Ovary (tissue), 9 donors: ENCODE measurements around the gene SLC39A11. TPM values are rescaled to one million over a fixed set of nuclear protein-coding genes. Genes with fewer than 3 reads are reported as not detected.

ENCODE experiments used
- DNase-seq, 5 donors: peaks; one replicate each; pipeline ENCODE4 v3.0.0-alpha.2; 2019 to 2020
- H3K27ac ChIP-seq, 2 donors: fragments of 200-600 bp; one replicate each; pipeline versions ENCODE4 v1.5.1 to v1.8.0; 2019 to 2022
- H3K27me3 ChIP-seq: fragments of 200-600 bp; one replicate; pipeline ENCODE4 v1.8.0; 2022
- H3K36me3 ChIP-seq: fragments of 200-600 bp; sonication (generic); one replicate; pipeline ENCODE4 v1.5.1; 2019
- H3K4me1 ChIP-seq: one replicate; pipeline ENCODE4 v1.8.1; 2013; ENCODE audit warnings: mild to moderate bottlenecking, moderate library complexity; ENCODE audit not compliant: insufficient read depth
- H3K4me3 ChIP-seq: fragments of 200-600 bp; sonication (generic); one replicate; pipeline ENCODE4 v1.5.1; 2017
- H3K9me3 ChIP-seq, 2 donors: fragments of 200-600 bp in 1 of 2; sonication (generic) in 1 of 2; one replicate each; pipeline versions ENCODE4 v1.5.1 to v1.8.1; 2013 to 2019; ENCODE audit warnings: mild to moderate bottlenecking in 1 of 2, moderate library complexity in 1 of 2
- CTCF ChIP-seq, 3 donors: fragments of 450-650 bp in 2 of 3; fragments of 200-600 bp in 1 of 3; IDR thresholded peaks; one replicate each; pipeline versions ENCODE4 v1.5.1 to v1.8.0; 2016 to 2022; ENCODE audit warnings: antibody characterized with exemption in 3 of 3, mild to moderate bottlenecking in 1 of 3
- EP300 ChIP-seq: sonication (generic); formaldehyde crosslinking; IDR thresholded peaks from one replicate; pipeline ENCODE4 v1.6.1; 2017; ENCODE audit warnings: antibody characterized with exemption
- POLR2A ChIP-seq: fragments of 450-650 bp; IDR thresholded peaks from one replicate; pipeline ENCODE4 v1.6.1; 2017; ENCODE audit warnings: antibody characterized with exemption, mild to moderate bottlenecking, moderate library complexity
- WGBS, 3 donors: extraction: QIAGEN DNeasy Blood & Tissue Kit in 1 of 3; methylation state at CpG; one replicate each; pipeline versions ENCODE4 v1.1.5 to v1.1.7; 2013 to 2017; 5-methylcytosine and 5-hydroxymethylcytosine counted together
- intact Hi-C, 4 donors: fragments of 100-400 bp; cut with DNase I; formaldehyde crosslinking; loops; one replicate each; pipeline versions ENCODE4 v1.11.0 to v1.15.1; 2022 to 2023
- polyA plus RNA-seq, 2 donors: library from polyadenylated mRNA; stranded (reverse); fragments of 200-250 nt in 1 of 2; fragments of 350-450 nt in 1 of 2; fragmentation: Illumina TruSeq in 1 of 2; extraction: RNeasy Lipid Tissue Mini Kit (QIAGEN cat#74804) in 1 of 2; gene quantifications; one replicate each; pipeline ENCODE4 v1.2.3, GENCODE V29; 2013 to 2014
- total RNA-seq, 7 donors: library from RNA; depleted of rRNA in 2 of 7; stranded (reverse); fragments of >200 nt in 2 of 7; fragmentation: NEBNext Ultra II Directional in 3 of 7; extraction: Animal tissue kit (Norgen Biotek cat#: 25700) in 3 of 7; gene quantifications; one replicate each; pipeline versions ENCODE4 v1.1.0 to v1.2.4, GENCODE V29; 2016 to 2023
- donor health status: DM: no; HTN: no; CAD: no; lungs with moderate emphysema.
- donor health status: DM: no; HTN: no; CAD: no.
- donor health status: Bipolar disorder and iron deficiency.
- donor health status: DM: yes; HTN: yes; CAD: no.
- donor health status: DM: no; HTN: no; CAD: no.
- donor health status: DM: yes; HTN: yes; CAD: no.

The SLC39A11 gene
- total and polyA plus RNA-seq, 9 donors = 4.0 to 21.2 (median 10.1) TPM

GRCh38 chr17:72614476-72614870 is 478.0 kb downstream of the SLC39A11 start:
- Histone ChIP-seq H3K27me3 (no peaks in the 10 kb centered on the region), H3K9me3 (no peaks in the 10 kb centered on the region), H3K4me3 (no peak overlapping the region), H3K4me1 (no peaks in the 10 kb centered on the region), H3K27ac (no peak overlapping the region), H3K36me3 (no peaks in the 10 kb centered on the region)
- DNase-seq = no peak
- WGBS, 3 donors = 62 to 70% (median 67%) methylated on average over 4 of the region's 4 CpGs
- TF ChIP-seq EP300 = no peak
- no peak for TF ChIP-seq POLR2A
- no peak for TF ChIP-seq CTCF (IDR thresholded peaks at IDR 0.05)
- intact Hi-C loops = no loop called here

- Histone ChIP-seq H3K4me1 (no peaks in the 10 kb centered on the region), H3K27me3 (no peaks in the 10 kb centered on the region), H3K9me3 (no peaks in the 10 kb centered on the region), H3K27ac (no peak overlapping the region), H3K4me3 (no peak overlapping the region), H3K36me3 (no peaks in the 10 kb centered on the region)
- intact Hi-C loops = no loop called here
- DNase-seq = no peak
- TF ChIP-seq EP300 = no peak
- TF ChIP-seq CTCF (IDR thresholded peaks at IDR 0.05) = no peak
- no peak for TF ChIP-seq POLR2A
- 74 to 81% (median 79%) methylated on average over 3 of the region's 3 CpGs for WGBS, 3 donors
These were observed 478.6 kb downstream of the SLC39A11 start for GRCh38 chr17:72613806-72614292.

GRCh38 chr17:72613396-72613795 is 479.1 kb downstream of the SLC39A11 start:
- H3K27ac ChIP-seq = no peak overlapping the region
- no peaks in the 10 kb centered on the region for H3K27me3 ChIP-seq

GRCh38 chr17:72611172-72611571 is 481.3 kb downstream of the SLC39A11 start:
- no peaks in the 10 kb centered on the region for H3K9me3 ChIP-seq
- H3K27ac ChIP-seq = no peak overlapping the region
- intact Hi-C loops = no loop called here
- H3K27me3 ChIP-seq = no peaks in the 10 kb centered on the region
- H3K36me3 ChIP-seq = no peaks in the 10 kb centered on the region
- no peak for DNase-seq
- H3K4me3 ChIP-seq = no peak overlapping the region
- WGBS, 3 donors = 36 to 44% (median 44%) methylated on average over 9 of the region's 9 CpGs
- H3K4me1 ChIP-seq = no peaks in the 10 kb centered on the region
- TF ChIP-seq EP300 (no peak), CTCF (IDR thresholded peaks at IDR 0.05) (no peak), POLR2A (no peak)

More at GRCh38 chr17:72613396-72613795, 479.1 kb downstream of the SLC39A11 start:
- DNase-seq = no peak
- intact Hi-C loops = no loop called here
- Histone ChIP-seq H3K36me3 (no peaks in the 10 kb centered on the region), H3K4me3 (no peak overlapping the region), H3K9me3 (no peaks in the 10 kb centered on the region), H3K4me1 (no peaks in the 10 kb centered on the region)
- 42 to 59% (median 47%) methylated on average over 7 of the region's 7 CpGs for WGBS, 3 donors
- TF ChIP-seq CTCF (IDR thresholded peaks at IDR 0.05) = no peak
- no peak for TF ChIP-seq POLR2A
- TF ChIP-seq EP300 = no peak
